ENCODE measurements around the gene NLRC5.

NLRC5 gene

DNA sequence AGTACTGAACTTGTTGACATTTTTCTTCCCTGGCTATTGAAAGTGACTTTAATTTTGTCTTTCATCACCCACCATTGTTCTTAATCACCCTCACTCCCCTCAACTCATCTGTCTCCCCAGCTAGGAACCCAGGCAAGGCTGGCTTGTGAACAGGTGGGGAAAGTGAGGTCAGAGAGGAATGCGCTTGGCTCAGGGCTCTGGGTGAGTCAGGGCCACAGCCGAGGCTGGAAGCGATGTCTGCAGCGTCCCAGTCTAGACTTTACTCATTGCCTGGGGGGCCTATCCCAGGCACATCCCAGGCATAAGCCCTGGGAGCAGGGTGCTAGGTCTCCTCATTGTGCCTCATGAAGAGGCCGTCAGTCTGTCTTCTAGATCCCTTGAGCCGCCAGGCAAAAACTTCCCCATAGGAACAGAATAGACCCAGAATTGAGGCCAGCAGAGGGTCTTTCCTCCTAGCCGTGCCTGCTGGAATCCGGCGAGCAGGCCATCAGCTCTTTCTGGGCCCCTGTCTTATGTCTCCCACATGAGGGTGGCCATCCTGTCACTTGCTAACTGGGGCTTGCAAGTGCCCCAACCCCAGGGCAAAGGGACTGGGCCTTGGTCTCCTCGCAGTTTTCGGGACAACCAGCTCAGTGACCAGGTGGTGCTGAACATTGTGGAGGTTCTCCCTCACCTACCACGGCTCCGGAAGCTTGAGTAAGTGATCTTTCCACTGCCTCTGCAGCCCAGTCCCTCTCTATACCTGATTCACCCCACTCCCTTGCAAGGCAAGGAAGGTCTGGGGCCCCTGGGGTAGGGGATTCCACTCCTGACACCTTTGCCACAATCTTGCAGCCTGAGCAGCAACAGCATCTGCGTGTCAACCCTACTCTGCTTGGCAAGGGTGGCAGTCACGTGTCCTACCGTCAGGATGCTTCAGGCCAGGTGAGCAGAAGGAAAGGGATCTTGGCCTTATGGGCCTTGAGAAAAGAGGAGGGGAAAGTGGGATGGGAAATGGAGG is 40.1 kb downstream of the NLRC5 start:
- H3K27ac ChIP-seq, result peak overlapping the region; percentile 32; the same call in 1 of the 2 replicates
- peak; percentile 70 for DNase-seq (ENCODE audit: low spot score)
- CTCF ChIA-PET, result interaction anchor here (0.7 kb wide), 2 partner anchors 25 to 178 kb away, joined by 4 read pairs; no protein-coding TSS in a partner anchor
- POLR2A ChIA-PET (ENCODE audit: low non-redundant PET), result no interaction called here
- TF ChIP-seq, protein P1, sequence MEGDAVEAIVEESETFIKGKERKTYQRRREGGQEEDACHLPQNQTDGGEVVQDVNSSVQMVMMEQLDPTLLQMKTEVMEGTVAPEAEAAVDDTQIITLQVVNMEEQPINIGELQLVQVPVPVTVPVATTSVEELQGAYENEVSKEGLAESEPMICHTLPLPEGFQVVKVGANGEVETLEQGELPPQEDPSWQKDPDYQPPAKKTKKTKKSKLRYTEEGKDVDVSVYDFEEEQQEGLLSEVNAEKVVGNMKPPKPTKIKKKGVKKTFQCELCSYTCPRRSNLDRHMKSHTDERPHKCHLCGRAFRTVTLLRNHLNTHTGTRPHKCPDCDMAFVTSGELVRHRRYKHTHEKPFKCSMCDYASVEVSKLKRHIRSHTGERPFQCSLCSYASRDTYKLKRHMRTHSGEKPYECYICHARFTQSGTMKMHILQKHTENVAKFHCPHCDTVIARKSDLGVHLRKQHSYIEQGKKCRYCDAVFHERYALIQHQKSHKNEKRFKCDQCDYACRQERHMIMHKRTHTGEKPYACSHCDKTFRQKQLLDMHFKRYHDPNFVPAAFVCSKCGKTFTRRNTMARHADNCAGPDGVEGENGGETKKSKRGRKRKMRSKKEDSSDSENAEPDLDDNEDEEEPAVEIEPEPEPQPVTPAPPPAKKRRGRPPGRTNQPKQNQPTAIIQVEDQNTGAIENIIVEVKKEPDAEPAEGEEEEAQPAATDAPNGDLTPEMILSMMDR (conservative IDR thresholded peaks at IDR 0.05; ENCODE audit: low read depth), result no peak

DNA sequence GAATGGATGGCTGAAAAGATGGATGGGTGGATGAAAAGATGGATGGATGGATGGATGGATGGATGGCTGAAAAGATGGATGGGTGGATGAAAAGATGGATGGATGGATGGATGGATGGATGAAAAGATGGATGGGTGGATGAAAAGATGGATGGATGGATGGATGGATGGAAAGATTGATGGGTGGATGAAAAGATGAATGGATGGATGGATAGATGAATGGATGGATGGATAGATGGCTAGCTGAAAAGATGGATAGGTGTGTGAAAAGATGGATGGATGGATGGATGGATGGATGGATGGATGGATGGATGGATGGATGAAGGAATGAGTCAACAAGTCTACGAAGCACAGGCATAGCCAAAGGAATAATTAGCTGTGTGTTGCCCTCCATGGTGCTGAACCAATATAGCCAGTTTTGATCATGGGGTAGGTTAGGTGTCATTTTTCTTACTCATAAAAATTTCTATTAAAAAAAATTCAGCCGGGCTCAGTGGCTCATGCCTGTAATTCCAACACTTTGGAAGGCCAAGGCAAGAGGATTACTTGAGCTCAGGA is 41.1 kb downstream of the NLRC5 start:
- POLR2A ChIA-PET (ENCODE audit: low non-redundant PET), result no interaction called here
- no peak for DNase-seq (ENCODE audit: low spot score)
- H3K27ac ChIP-seq, result no peak overlapping the region
- CTCF ChIA-PET, result interaction anchor here (0.7 kb wide), 2 partner anchors 24 to 120 kb away, joined by 3 to 4 read pairs; no protein-coding TSS in a partner anchor
- TF ChIP-seq, protein P1 (conservative IDR thresholded peaks at IDR 0.05; ENCODE audit: low read depth), result no peak

DNA sequence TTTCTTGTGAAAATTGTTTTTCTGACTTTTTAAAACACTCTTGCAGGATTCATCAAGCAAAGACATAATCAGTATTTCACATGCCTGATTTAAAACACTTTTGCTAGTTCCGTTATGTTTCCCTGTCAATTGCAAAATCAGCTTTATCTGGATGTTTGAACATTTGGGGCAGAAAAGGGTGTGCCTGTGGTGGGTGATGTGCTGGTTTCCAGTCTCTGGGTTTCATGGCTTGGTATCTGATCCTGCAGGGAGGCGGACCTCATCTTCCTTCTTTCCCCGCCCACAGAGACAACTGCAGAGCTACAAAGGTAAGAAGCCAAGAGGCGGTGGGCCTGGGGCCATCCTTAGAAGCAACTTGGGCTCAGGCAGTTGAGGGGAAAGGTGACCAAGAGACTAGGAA is 41.8 kb downstream of the NLRC5 start:
- TF ChIP-seq, protein P1 (conservative IDR thresholded peaks at IDR 0.05; ENCODE audit: low read depth), result no peak
- POLR2A ChIA-PET (ENCODE audit: low non-redundant PET), result no interaction called here
- CTCF ChIA-PET, result no interaction called here

DNA sequence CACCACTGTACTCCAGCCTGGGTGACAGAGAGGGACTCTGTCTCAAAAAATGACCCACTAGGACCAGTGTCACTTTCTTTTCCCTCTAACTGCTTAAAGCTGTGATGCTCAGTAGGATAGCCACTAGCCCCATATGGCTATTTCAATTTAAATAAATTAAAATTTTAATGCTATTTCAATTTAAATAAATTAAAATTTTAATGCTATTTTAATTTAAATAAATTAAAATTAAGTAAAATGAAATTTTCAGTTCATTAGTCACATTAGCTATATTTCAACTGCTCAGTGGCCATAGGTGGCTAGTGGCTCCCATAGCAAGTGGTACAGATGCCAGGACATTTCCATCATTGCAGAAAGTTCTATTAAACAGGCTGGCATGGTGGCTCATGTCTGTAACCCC is 43.0 kb downstream of the NLRC5 start:
- TF ChIP-seq, protein P1 (conservative IDR thresholded peaks at IDR 0.05; ENCODE audit: low read depth), result no peak
- DNase-seq (ENCODE audit: low spot score), result no peak
- ChIA-PET CTCF (no interaction called here), POLR2A (ENCODE audit: low non-redundant PET) (no interaction called here)
- H3K27ac ChIP-seq, result no peak overlapping the region

More for the DNA sequence above, 41.8 kb downstream of the NLRC5 start:
- H3K27ac ChIP-seq, result no peak overlapping the region
- no peak for DNase-seq (ENCODE audit: low spot score)

DNA sequence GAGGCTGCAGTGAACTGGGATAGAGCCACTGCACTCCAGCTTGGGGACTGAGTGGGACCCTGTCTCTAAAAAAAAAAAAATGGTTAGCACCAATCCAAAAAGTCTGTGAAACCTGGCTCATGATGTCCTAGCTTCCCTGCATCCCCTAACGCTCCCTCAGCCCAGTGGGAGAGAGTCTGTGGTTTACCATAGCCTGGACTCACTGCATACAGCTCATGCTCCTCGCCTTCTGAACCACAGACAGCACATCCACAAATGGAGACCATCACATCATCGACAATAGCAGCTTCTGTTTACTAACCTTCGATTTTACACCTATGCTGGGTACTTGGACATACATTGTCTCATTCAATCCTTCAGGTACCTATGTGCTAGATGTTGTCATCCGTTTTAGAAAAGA is 43.6 kb downstream of the NLRC5 start:
- DNase-seq (ENCODE audit: low spot score), result no peak
- ChIA-PET CTCF (interaction anchor here (0.6 kb wide), 1 partner anchor 408 kb away, joined by 3 read pairs; no protein-coding TSS in a partner anchor), POLR2A (ENCODE audit: low non-redundant PET) (no interaction called here)
- TF ChIP-seq, protein P1 (conservative IDR thresholded peaks at IDR 0.05; ENCODE audit: low read depth), result no peak
- no peak overlapping the region for H3K27ac ChIP-seq

DNA sequence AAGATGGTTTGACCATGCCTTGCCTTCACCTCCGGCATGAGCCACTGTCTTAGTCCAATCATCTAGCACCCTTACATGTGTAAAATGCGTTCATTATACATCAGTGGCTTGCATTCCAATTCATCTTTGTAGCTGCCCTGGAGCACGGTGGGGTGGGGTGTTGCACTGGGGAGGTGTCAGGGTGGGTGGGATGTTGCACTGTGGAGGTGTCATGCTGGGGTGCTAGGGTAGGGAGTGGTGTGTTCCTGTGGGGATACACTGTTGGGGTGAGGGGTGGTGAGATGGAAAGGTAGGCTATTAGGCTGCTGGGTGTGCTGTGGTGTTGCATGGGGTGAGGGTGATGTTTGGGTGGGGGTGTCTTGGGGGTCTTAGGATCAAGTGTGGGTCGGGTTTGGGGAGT is 47.0 kb downstream of the NLRC5 start:
- no peak overlapping the region for H3K27ac ChIP-seq
- ChIA-PET CTCF (interaction anchor here (0.8 kb wide), 1 partner anchor 8 kb away, joined by 4 read pairs; no protein-coding TSS in a partner anchor), POLR2A (ENCODE audit: low non-redundant PET) (no interaction called here)
- DNase-seq (ENCODE audit: low spot score), result no peak
- TF ChIP-seq, protein P1 (conservative IDR thresholded peaks at IDR 0.05; ENCODE audit: low read depth), result no peak
